ENCODE measurements around the gene TIMM10B. TPM values are rescaled to one million over a fixed set of nuclear protein-coding genes. Genes with fewer than 3 reads are reported as not detected.

TIMM10B gene
- 26.4 to 35.2 TPM (median 33.0 TPM) in 5 replicates for total RNA-seq (2022; extraction: Qiagen RNA extraction; ENCODE audit: low read depth)

GRCh38 chr11:6481012-6481923 is at the start of gene TIMM10B, which contains the start of gene ARFIP2:
TSS of gene TIMM10B (plus strand) at chr11:6481501. CDS start at chr11:6481517, 16 bp downstream.
TSS of gene ARFIP2 (minus strand) at chr11:6481331. CDS start at chr11:6480421, 910 bp downstream.

GRCh38 chr11:6440906-6441358 is 40.4 kb upstream of the TIMM10B start, which contains the start of gene HPX:
TSS of gene HPX (minus strand) at chr11:6440987. CDS start at chr11:6440963, 24 bp downstream.

GRCh38 chr11:6473451-6474412 is 7.6 kb upstream of the TIMM10B start, which contains the start of gene TRIM3:
TSS of gene TRIM3 (minus strand) at chr11:6473941. CDS start at chr11:6465695, 8,246 bp downstream.

GRCh38 chr11:6497069-6497839 is 16.0 kb downstream of the TIMM10B start, which contains the start of gene DNHD1:
TSS of gene DNHD1 (plus strand) at chr11:6497280. CDS start at chr11:6498216, 936 bp downstream.

Other genes with a start within 250 kb of the TIMM10B start
- gene FHIP1B, start 246.9 kb upstream of the TIMM10B start, total RNA-seq (2022; extraction: Qiagen RNA extraction; ENCODE audit: low read depth) = 15.1 to 19.4 TPM (median 16.2 TPM) in 5 replicates
- gene CNGA4, start 242.4 kb upstream of the TIMM10B start, total RNA-seq (2022; extraction: Qiagen RNA extraction; ENCODE audit: low read depth) = 0.06 to 0.18 TPM in 2 of 5 replicates, not detected in the others
- gene CCKBR, start 221.7 kb upstream of the TIMM10B start, total RNA-seq (2022; extraction: Qiagen RNA extraction; ENCODE audit: low read depth) = not detected in 5 replicates
- 24.9 to 33.9 TPM (median 27.9 TPM) in 5 replicates for gene CAVIN3, start 161.0 kb upstream of the TIMM10B start, total RNA-seq (2022; extraction: Qiagen RNA extraction; ENCODE audit: low read depth)
- gene SMPD1, start 91.0 kb upstream of the TIMM10B start, total RNA-seq (2022; extraction: Qiagen RNA extraction; ENCODE audit: low read depth) = 9.9 to 12.3 TPM (median 11.3 TPM) in 5 replicates
- gene APBB1, start 62.4 kb upstream of the TIMM10B start, total RNA-seq (2022; extraction: Qiagen RNA extraction; ENCODE audit: low read depth) = 18.1 to 23.2 TPM (median 18.6 TPM) in 5 replicates
- gene HPX, start 40.5 kb upstream of the TIMM10B start, total RNA-seq (2022; extraction: Qiagen RNA extraction; ENCODE audit: low read depth) = 0.31 to 0.65 TPM (median 0.55 TPM) in 5 replicates
- 13.6 to 20.7 TPM (median 17.7 TPM) in 5 replicates for gene TRIM3, start 7.6 kb upstream of the TIMM10B start, total RNA-seq (2022; extraction: Qiagen RNA extraction; ENCODE audit: low read depth)
- gene ARFIP2, start 170 bp upstream of the TIMM10B start, total RNA-seq (2022; extraction: Qiagen RNA extraction; ENCODE audit: low read depth) = 55.9 to 64.6 TPM (median 58.3 TPM) in 5 replicates
- 2.6 to 3.8 TPM (median 3.3 TPM) in 5 replicates for gene DNHD1, start 15.8 kb downstream of the TIMM10B start, total RNA-seq (2022; extraction: Qiagen RNA extraction; ENCODE audit: low read depth)
- gene RRP8, start 122.1 kb downstream of the TIMM10B start, total RNA-seq (2022; extraction: Qiagen RNA extraction; ENCODE audit: low read depth) = 27.5 to 36.0 TPM (median 32.8 TPM) in 5 replicates
- 100.0 to 124 TPM (median 120 TPM) in 5 replicates for gene ILK, start 122.3 kb downstream of the TIMM10B start, total RNA-seq (2022; extraction: Qiagen RNA extraction; ENCODE audit: low read depth)
- gene TAF10, start 130.7 kb downstream of the TIMM10B start, total RNA-seq (2022; extraction: Qiagen RNA extraction; ENCODE audit: low read depth) = 164 to 262 TPM (median 213 TPM) in 5 replicates
- gene TPP1, start 137.9 kb downstream of the TIMM10B start, total RNA-seq (2022; extraction: Qiagen RNA extraction; ENCODE audit: low read depth) = 41.5 to 52.4 TPM (median 46.7 TPM) in 5 replicates
- gene DCHS1, start 174.3 kb downstream of the TIMM10B start, total RNA-seq (2022; extraction: Qiagen RNA extraction; ENCODE audit: low read depth) = 0.09 to 0.14 TPM (median 0.11 TPM) in 5 replicates
- 94.0 to 119 TPM (median 109 TPM) in 5 replicates for gene MRPL17, start 201.8 kb downstream of the TIMM10B start, total RNA-seq (2022; extraction: Qiagen RNA extraction; ENCODE audit: low read depth)